GM19452 (cell line): ENCODE data around the gene FBXO11.
"Not testable (repeated sequence)": the region's sequence is repeated elsewhere in the genome, so short reads cannot be mapped to it uniquely, and the experiment has no call there.

Experiments used
- ATAC-seq: cut with Tn5 transposase; IDR thresholded peaks from one replicate; pipeline ENCODE4 v1.9.1; 2021; ENCODE audit not compliant: unreplicated experiment

The FBXO11 gene

GRCh38 chr2:47906157-47907038, at the start of gene FBXO11:
Gene FBXO11 (minus strand): TSS chr2:47906498. CDS start chr2:47905720, 778 bp downstream.
- ATAC-seq = peak; percentile 87

GRCh38 chr2:47950340-47951301, 44.3 kb upstream of the FBXO11 start:
- no peak for ATAC-seq

GRCh38 chr2:47946593-47946992, 40.3 kb upstream of the FBXO11 start:
- ATAC-seq = no peak

DNA sequence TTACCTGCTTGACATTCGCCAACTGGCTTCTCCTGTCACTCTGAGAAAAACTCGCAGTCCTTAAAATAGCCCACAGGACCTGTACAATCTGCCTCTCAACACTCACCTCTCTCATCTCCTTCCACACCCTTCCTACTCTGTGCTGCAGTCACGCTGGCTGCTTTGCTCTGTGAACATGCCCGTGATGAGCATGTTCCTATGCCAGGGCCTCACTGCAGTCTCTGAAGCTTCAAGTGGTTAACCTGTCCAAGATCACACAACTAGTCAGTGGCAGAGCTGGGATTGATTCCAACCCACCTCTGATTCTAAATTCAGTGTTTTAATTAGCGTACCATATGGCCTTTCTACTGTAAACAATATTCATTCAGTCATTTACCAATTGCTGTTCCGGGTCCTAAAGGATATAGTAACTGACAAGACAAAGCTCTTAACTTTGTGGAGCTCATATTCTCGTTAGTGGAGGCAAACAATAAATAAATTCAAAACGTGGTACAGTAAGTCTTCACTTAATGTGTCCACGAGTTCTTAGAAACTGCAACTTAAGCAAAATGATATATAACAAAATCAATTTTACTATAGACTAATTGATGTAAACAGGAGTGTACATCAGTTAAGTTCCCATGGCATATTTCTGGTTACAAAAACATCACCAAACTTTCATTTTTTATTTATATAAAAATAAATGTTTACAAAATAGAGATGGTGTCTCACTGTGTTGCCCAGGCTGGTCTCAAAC, 38.9 kb upstream of the FBXO11 start:
- ATAC-seq = no peak

DNA sequence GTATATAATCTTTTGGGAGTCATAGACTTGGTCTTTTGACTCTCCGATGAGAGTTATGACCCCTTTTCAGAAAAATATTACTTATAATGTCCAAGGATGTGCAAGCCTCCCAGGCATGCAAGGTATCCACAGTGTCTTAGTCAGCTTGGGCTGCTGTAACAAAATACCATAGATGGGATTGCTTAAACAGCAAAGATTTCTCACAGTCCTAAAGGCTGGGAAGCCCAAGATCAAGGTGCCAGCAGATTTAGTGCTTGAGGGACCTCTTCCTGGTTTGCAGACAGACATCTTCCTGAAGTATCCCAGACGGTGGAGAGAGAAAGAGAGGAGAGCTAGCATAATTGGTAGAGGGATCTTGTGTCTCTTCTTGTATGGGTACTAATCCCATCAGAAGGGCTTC, 35.6 kb upstream of the FBXO11 start:
- ATAC-seq = no peak

GRCh38 chr2:47937677-47938076, 31.4 kb upstream of the FBXO11 start:
- ATAC-seq = no peak

GRCh38 chr2:47935071-47935470, 28.8 kb upstream of the FBXO11 start:
- no peak for ATAC-seq

- ATAC-seq = no peak
These were observed 11.7 kb upstream of the FBXO11 start for GRCh38 chr2:47918043-47918442.

DNA sequence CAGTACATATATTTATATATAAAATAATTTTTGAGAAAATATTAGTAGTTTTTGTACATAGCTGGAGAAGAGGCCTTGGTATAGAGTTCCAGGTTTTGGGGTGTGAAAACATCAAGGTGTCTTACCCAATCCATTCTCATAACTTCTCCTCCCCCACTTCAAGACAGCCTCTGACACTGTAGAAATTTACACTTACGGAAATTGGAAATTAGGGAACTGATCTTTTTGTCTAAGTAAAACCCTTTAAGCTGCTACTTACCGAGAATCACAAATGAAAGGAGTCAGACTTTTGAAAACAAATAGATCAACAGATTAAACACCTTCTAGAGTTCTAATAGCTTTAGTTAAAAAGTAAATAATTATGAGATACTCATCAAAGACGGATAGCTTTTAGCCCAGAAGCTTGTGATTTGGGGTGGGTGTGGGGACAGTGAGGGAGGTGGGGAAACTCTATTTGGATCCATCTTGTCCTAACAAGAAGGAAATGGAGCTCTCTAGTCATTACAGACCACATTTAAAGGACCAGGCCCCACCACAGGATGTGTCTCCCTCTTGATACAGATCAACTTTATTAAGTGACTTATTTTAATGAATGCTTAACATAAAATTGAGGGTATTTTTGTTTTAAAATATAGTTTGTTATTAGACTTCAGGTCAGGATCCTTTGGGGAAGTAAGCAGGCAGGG, 11.1 kb upstream of the FBXO11 start:
- no peak for ATAC-seq

GRCh38 chr2:47916412-47916811, 10.1 kb upstream of the FBXO11 start:
- no peak for ATAC-seq

- ATAC-seq = not testable (repeated sequence)
These were observed 4.4 kb upstream of the FBXO11 start for GRCh38 chr2:47910662-47911061.

DNA sequence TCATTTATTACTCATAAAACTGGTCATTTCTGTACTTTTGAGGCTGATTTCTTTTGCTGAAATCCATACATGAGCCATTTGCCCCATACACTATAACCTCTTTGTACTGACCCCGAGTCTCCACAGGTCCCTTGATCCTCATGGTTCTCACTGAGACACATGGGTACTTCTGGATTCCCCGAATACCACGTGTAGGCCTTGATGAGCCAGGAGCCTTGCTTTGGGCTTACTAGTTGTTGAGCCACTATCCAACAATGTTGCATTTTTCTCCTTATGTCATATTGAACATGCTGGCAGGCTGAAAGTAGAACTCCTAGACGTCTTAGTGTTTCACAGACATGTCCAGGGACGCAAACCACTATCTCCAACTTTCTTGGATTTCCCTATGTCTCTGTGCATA, 2.4 kb upstream of the FBXO11 start:
- ATAC-seq = no peak

DNA sequence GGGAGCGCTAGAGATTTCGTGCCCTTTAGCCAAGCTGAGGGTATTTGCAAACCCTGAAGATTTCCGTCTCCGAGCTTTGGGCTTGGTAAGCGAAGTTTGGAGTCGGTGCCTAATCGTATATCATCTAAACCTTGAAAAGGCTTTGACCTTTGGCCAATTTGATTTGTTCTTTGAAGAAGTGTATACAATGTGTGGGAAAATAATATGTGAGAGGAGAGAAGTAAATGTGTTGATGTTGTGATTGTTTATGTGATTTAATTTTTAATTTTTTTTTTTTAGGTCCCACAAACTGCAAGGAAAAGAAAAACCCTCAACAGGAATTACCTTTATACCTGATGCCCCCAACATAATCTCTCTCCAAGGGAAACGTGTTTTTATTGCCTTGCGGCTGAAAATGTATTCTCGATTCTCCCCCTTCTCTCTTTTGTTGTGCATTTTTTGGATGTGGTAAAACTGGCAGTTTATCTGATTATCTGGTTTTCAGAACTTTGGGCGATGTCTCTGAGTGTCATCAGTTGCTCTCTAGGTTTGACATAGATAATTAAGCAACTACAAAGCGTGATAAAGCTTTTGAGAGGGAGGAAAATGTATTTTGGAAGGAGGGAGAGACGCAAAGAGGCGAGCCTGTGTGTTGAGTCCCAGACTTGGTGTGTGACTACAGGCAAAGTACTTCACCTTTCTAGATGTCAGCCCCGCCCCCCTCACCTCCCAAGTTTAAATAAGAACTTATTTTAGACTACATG, 912 bp upstream of the FBXO11 start:
- ATAC-seq = no peak

DNA sequence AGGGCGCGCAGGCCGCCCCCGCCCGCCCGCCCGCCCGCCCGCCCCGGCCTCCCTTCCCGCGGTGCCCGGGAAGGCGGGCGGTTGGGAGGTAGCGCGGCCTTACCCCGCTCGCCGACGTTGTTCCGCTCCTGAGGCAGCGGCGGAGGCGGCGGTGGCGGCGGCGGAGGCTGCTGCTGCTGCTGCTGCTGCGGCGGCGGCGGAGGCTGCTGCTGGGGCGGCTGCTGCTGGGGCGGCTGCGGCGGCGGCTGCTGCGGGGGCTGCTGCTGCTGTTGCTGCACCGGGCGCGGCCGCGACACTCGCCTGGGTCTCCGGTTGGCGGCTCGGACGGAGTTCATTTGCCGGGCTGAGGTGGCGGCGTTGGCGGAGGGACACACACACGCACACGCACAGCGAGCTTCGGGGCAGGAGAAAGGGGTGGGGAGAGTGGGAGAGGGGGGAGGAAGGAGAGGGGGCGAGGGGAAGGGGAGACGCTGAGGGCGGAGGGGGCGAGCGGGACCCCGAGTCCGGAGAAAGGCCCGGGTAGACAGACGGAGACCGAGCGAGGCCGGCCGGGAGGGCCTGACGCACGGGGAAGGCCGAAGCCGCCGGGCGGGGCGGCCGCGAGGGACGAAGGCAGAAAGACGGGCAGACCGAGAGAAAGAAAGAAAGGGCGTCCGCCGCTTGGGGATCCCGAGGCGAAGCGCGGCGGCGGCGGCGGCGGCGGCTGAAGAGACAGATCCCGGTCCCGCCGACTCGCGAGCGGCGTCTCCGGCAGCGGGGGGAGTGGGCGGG, 727 bp downstream of the FBXO11 start:
- ATAC-seq = peak; percentile 5

DNA sequence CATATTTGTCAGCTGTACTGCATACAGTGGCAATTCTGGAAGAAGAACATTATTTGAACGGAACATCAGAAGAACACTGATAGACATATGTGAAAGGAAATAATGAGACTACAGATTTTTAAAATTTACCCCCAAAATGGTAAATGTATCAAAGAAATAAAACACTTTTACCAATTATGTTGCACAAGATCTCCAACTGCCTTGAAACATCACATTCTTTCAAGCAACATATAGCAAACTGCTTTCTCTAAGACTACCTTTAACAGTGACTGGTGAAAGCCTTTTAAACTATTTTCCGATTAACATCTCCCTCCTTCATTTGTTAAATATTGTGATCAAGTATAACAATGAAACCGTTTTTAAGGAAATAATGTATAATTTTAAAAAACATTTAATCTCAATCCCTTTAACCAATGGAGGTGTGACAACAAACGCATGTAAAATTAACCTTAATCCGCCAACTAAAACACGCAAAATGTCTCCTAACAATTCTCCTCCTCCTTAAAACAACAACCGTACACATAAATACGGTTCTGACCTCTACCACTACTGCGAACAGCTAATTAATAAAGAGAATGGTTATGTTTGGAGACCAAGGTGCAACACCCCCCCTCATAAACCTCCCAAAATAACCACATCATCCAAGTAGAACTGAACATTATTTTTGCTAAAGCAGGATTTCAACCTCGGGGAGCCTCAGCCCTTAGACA, 2.4 kb downstream of the FBXO11 start:
- ATAC-seq = no peak

GRCh38 chr2:47901892-47902291, 4.4 kb downstream of the FBXO11 start:
- ATAC-seq = not testable (repeated sequence)

GRCh38 chr2:47900857-47901256, 5.4 kb downstream of the FBXO11 start:
- no peak for ATAC-seq
